ENCODE data around the gene HIPK2. TPM values are rescaled to one million over a fixed set of nuclear protein-coding genes. Genes with fewer than 3 reads are reported as not detected.

The HIPK2 gene
- total RNA-seq, 2 experiments from 2014 or later, result 17.3 to 17.6 TPM

- CTCF ChIA-PET, result interaction anchor here (1.0 to 4.2 kb wide), 2 partner anchors 86 to 127 kb away, joined by 3 to 27 read pairs; no protein-coding TSS in a partner anchor
- Mint-ChIP-seq H3K4me3 (peak overlapping the region; percentile 15), H3K9me3 (no peaks in the 10 kb centered on the region), H3K27me3 (no peaks in the 10 kb centered on the region), H3K36me3 (ENCODE audit: low read depth) (peaks cover 5% of the 10 kb centered on the region), H3K27ac (peak overlapping the region; percentile 75), H3K4me1 (ENCODE audit: low read depth) (peaks cover 70% of the 10 kb centered on the region)
- peak; percentile 62 for ATAC-seq
- intact Hi-C loops (cut with micrococcal nuclease), result loop anchor here (5.0 to 10.0 kb wide), 2 partner anchors 91 to 141 kb away; no protein-coding TSS in a partner anchor
- TF ChIP-seq CTCF (IDR thresholded peaks at IDR 0.05), result no peak
- POLR2A ChIA-PET, result no interaction called here
- peak; percentile 55 for DNase-seq
Measured at GRCh38 chr7:139773371-139773770, 4.4 kb downstream of the HIPK2 start.

DNA sequence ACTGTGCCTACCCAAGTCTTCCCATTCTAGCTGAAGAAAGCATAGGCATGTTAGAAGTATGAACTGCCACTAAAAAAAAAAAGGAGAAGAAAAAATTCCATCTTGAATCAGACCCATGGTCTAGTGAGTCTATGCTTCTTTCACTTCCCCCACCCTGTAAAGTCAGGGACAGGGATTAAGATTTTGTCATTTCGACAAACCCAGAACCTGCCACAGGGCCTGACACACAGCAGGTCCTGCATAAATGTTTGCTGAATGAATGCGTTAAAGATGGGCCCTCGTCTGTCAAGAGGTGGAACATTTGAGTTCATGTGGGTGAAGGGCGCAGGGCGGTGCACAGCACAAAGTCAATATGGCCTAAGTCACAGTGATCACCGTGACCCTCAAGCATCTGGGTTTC, 4.9 kb downstream of the HIPK2 start:
- H3K36me3 Mint-ChIP-seq (ENCODE audit: low read depth), result peaks cover 5% of the 10 kb centered on the region
- H3K27me3 Mint-ChIP-seq, result no peaks in the 10 kb centered on the region
- peak overlapping the region; percentile 75 for H3K27ac Mint-ChIP-seq
- TF ChIP-seq CTCF (IDR thresholded peaks at IDR 0.05), result no peak
- no peaks in the 10 kb centered on the region for H3K9me3 Mint-ChIP-seq
- DNase-seq (peak; percentile 20), ATAC-seq (no peak)
- H3K4me3 Mint-ChIP-seq, result no peak overlapping the region
- CTCF ChIA-PET, result interaction anchor here (4.2 kb wide), 1 partner anchor 126 kb away, joined by 27 read pairs; no protein-coding TSS in a partner anchor
- POLR2A ChIA-PET, result no interaction called here
- H3K4me1 Mint-ChIP-seq (ENCODE audit: low read depth), result peaks cover 75% of the 10 kb centered on the region
- intact Hi-C loops (cut with micrococcal nuclease), result loop anchor here (5.0 to 10.0 kb wide), 2 partner anchors 91 to 142 kb away; no protein-coding TSS in a partner anchor

DNA sequence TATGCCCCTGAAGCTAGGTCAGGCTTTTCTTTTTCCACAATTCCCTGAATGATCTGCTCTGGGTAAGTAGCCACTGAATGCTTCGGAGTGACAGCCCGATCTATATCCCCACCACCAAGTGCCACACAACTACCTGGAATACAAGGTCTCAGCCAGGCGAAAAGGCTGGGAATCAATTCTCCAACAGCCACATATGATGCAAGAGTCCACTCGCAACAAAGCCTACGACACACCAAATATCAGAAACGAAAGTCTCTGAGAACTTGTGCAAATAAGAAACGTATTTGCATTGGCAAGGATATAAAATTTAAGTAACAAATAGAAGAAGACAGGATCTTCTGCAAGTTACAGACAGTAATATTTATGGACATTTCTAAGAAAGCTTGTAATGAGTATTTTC, 5.7 kb downstream of the HIPK2 start:
- H3K9me3 Mint-ChIP-seq, result no peaks in the 10 kb centered on the region
- H3K4me1 Mint-ChIP-seq (ENCODE audit: low read depth), result peaks cover 83% of the 10 kb centered on the region
- no peak for DNase-seq
- intact Hi-C loops (cut with micrococcal nuclease), result loop anchor here (5.0 to 10.0 kb wide), 2 partner anchors 90 to 143 kb away; no protein-coding TSS in a partner anchor
- H3K27me3 Mint-ChIP-seq, result no peaks in the 10 kb centered on the region
- peaks cover 8% of the 10 kb centered on the region for H3K36me3 Mint-ChIP-seq (ENCODE audit: low read depth)
- no peak overlapping the region for H3K27ac Mint-ChIP-seq
- ATAC-seq, result no peak
- POLR2A ChIA-PET, result interaction anchor here (0.9 to 1.9 kb wide), 2 partner anchors 127 to 248 kb away, joined by 3 to 5 read pairs; no protein-coding TSS in a partner anchor
- no peak for TF ChIP-seq CTCF (IDR thresholded peaks at IDR 0.05)
- CTCF ChIA-PET, result interaction anchor here (1.0 to 4.2 kb wide), 3 partner anchors 18 to 231 kb away, joined by 3 to 27 read pairs (median 9); no protein-coding TSS in a partner anchor
- H3K4me3 Mint-ChIP-seq, result no peak overlapping the region

DNA sequence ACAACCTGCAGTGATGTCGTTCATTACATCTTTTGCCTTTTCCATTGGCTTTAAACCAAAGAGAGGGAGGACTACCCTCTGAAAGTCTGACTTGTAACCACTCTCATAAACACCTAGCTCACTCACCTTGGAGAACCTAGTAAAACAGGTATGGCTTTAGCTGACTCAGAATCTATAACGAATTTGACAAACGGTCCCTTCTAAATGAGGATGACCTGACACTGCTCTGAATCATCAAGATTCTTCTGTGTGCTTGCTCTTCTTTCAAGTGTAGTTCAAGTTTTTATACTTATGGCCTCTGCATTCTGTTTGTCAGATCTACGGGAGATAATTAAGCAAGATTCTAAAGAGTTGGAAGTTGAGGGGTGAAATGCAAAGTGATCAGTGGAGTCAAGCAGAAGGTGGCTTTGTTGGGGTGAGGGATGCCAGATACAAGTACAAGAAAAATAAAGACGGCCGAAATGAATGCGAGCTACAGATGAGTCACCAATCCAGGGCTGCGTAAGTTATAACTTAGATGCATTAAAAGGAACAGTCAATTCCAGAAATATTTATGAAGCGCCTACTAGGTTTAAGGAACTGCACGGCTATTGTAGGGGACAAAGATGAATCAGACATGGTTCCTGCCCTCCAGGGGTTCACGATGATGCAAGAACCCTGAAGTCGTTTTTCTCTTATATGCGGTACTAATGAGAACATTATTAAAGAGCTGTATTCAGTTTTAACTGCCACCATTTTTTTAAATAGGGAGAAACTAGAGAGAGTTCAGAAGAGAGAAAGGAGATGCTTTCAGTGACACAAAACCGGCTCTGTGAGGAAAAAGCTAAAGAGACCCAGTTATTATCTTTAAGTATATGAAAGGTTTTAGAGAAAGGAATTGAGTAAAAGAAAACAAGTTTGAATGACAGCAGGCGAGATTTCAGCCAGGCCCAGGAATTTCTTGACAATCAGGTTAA, 6.5 kb downstream of the HIPK2 start:
- H3K4me1 Mint-ChIP-seq (ENCODE audit: low read depth), result peaks cover 88% of the 10 kb centered on the region
- ChIA-PET POLR2A (interaction anchor here (0.7 to 1.9 kb wide), 3 partner anchors 34 to 249 kb away, joined by 3 to 5 read pairs (median 3); no protein-coding TSS in a partner anchor), CTCF (interaction anchor here (1.0 to 4.2 kb wide), 4 partner anchors 18 to 232 kb away, joined by 3 to 27 read pairs (median 6); no protein-coding TSS in a partner anchor)
- DNase-seq (no peak), ATAC-seq (no peak)
- peaks cover 10% of the 10 kb centered on the region for H3K36me3 Mint-ChIP-seq (ENCODE audit: low read depth)
- intact Hi-C loops (cut with micrococcal nuclease), result loop anchor here (5.0 to 10.0 kb wide), 2 partner anchors 89 to 144 kb away; no protein-coding TSS in a partner anchor
- H3K9me3 Mint-ChIP-seq, result no peaks in the 10 kb centered on the region
- H3K4me3 Mint-ChIP-seq, result no peak overlapping the region
- H3K27ac Mint-ChIP-seq, result peak overlapping the region; percentile 13
- no peaks in the 10 kb centered on the region for H3K27me3 Mint-ChIP-seq
- no peak for TF ChIP-seq CTCF (IDR thresholded peaks at IDR 0.05)

All from activated CD8-positive, alpha-beta T cell treated with anti-CD3 and anti-CD28 coated beads for 36 hours (primary cell).